SK-N-SH (cell line): Measurements from ENCODE around the gene COL4A6. TPM values are rescaled to one million over a fixed set of nuclear protein-coding genes. Genes with fewer than 3 reads are reported as not detected.

Experiments used
- CTCF ChIA-PET: fragments of 300-600, 350-600 bp; formaldehyde crosslinking; extraction: SDS; loops from one replicate; lab custom pipeline; 2021; lab: Yijun Ruan, JAX
- POLR2A ChIA-PET: fragments of 350-600 bp; sonication (Branson Sonifier 250); formaldehyde crosslinking; extraction: SDS; loops from one replicate; lab custom pipeline; 2020; ENCODE audit warnings: antibody characterized with exemption, inconsistent platforms; lab: Yijun Ruan, JAX
- DNase-seq: peaks from one replicate; pipeline ENCODE4 v3.0.0; 2012
- H2AFZ ChIP-seq: fragments of 200-600 bp; sonication (generic); 2 replicates; pipeline ENCODE4 v1.8.1; 2016; ENCODE audit warnings: antibody characterized with exemption, mild to moderate bottlenecking, low read depth
- H3F3A ChIP-seq: fragments of 200-600 bp; sonication (generic); replicated peaks from 2 replicates; pipeline ENCODE3; 2016; ENCODE audit warnings: antibody characterized with exemption, mild to moderate bottlenecking; ENCODE audit not compliant: insufficient read depth
- H3K27ac ChIP-seq, 2 experiments: fragments of 200-500 bp in 1 of 2; fragments of 200-600 bp in 1 of 2; sonication (Bioruptor generic) in 1 of 2; sonication (generic), shearing (Covaris generic) in 1 of 2; 2 replicates each; pipeline versions ENCODE4 v1.5.1 to v1.6.1; 2014 to 2016; ENCODE audit warnings: low read depth in 2 of 2, inconsistent platforms in 1 of 2, low read length in 1 of 2, mild to moderate bottlenecking in 1 of 2, mixed read lengths in 1 of 2
- H3K27me3 ChIP-seq: fragments of 200-600 bp; sonication (generic), shearing (Covaris generic); 2 replicates; pipeline ENCODE4 v1.6.1; 2016; ENCODE audit warnings: mixed run types; ENCODE audit not compliant: insufficient read depth
- H3K36me3 ChIP-seq, 2 experiments: fragments of 200-500 bp in 1 of 2; fragments of 200-600 bp in 1 of 2; sonication (Bioruptor generic) in 1 of 2; sonication (generic) in 1 of 2; replicated peaks in 1 of 2; 2 replicates each; pipeline versions ENCODE3 to v1.5.1; 2014 to 2016; ENCODE audit warnings: low read length in 1 of 2, mild to moderate bottlenecking in 1 of 2; ENCODE audit not compliant: insufficient read depth in 2 of 2, control insufficient read depth in 1 of 2
- H3K4me1 ChIP-seq, 2 experiments: fragments of 200-500 bp in 1 of 2; fragments of 200-600 bp in 1 of 2; sonication (Bioruptor generic) in 1 of 2; sonication (generic), shearing (Covaris generic) in 1 of 2; 2 replicates each; pipeline versions ENCODE4 v1.5.1 to v1.6.1; 2014 to 2016; ENCODE audit warnings: low read depth in 1 of 2, low read length in 1 of 2, mixed run types in 1 of 2; ENCODE audit not compliant: insufficient read depth in 2 of 2, control insufficient read depth in 1 of 2
- H3K4me2 ChIP-seq: fragments of 200-600 bp; sonication (generic), shearing (Covaris generic); 2 replicates; pipeline ENCODE4 v1.6.1; 2017; ENCODE audit warnings: mixed run types
- H3K4me3 ChIP-seq, 2 experiments: fragments of 200-500 bp in 1 of 2; fragments of 200-600 bp in 1 of 2; sonication (Bioruptor generic) in 1 of 2; sonication (generic), shearing (Covaris generic) in 1 of 2; 2 replicates each; pipeline versions ENCODE4 v1.5.1 to v1.8.1; 2014 to 2016; ENCODE audit warnings: low read depth in 2 of 2, inconsistent platforms in 1 of 2, low read length in 1 of 2, mild to moderate bottlenecking in 1 of 2, mixed read lengths in 1 of 2, moderate library complexity in 1 of 2
- H3K79me2 ChIP-seq: fragments of 200-600 bp; sonication (generic); 2 replicates; pipeline ENCODE4 v1.8.1; 2017; ENCODE audit warnings: mild to moderate bottlenecking; ENCODE audit not compliant: insufficient read depth
- H3K9ac ChIP-seq: fragments of 200-600 bp; sonication (generic); 2 replicates; pipeline ENCODE4 v1.6.1; 2017; ENCODE audit warnings: mixed run types
- H3K9me2 ChIP-seq: fragments of 200-600 bp; sonication (generic); 2 replicates; pipeline ENCODE4 v1.6.1; 2017; ENCODE audit warnings: mixed run types
- H3K9me3 ChIP-seq: fragments of 200-600 bp; sonication (generic); 2 replicates; pipeline ENCODE4 v1.6.1; 2017; ENCODE audit warnings: mixed run types, mild to moderate bottlenecking, moderate library complexity
- H4K20me1 ChIP-seq: fragments of 200-600 bp; sonication (generic); 2 replicates; pipeline ENCODE4 v1.6.1; 2017; ENCODE audit warnings: mild to moderate bottlenecking, mixed run types; ENCODE audit not compliant: insufficient read depth
- CTCF ChIP-seq: fragments of 200-600 bp; sonication (generic); IDR thresholded peaks from 2 replicates; pipeline ENCODE4 v1.6.1; 2017; ENCODE audit warnings: antibody characterized with exemption, mild to moderate bottlenecking, moderate library complexity
- EZH2phosphoT487 ChIP-seq: fragments of 200-600 bp; sonication (generic); IDR thresholded peaks from 2 replicates; pipeline ENCODE4 v1.6.1; 2017; ENCODE audit warnings: low read depth, mixed run types, mild to moderate bottlenecking, antibody characterized with exemption, moderate library complexity, borderline replicate concordance
- FOSL2 ChIP-seq: IDR thresholded peaks from 2 replicates; pipeline ENCODE4 v1.4.0; 2012; ENCODE audit warnings: low read depth, mild to moderate bottlenecking, moderate library complexity, borderline replicate concordance
- GATA2 ChIP-seq: sonication (generic); formaldehyde crosslinking; IDR thresholded peaks from 2 replicates; pipeline ENCODE4 v1.5.0; 2020; ENCODE audit warnings: mild to moderate bottlenecking, missing genetic modification reagents
- IRF3 ChIP-seq: fragments of 150-350 bp; IDR thresholded peaks from 2 replicates; pipeline ENCODE4 v1.6.1; 2016; ENCODE audit warnings: mild to moderate bottlenecking, low read depth, low read length
- JUND ChIP-seq: IDR thresholded peaks from 2 replicates; pipeline ENCODE4 v1.4.0; 2012
- MAX ChIP-seq: IDR thresholded peaks from 2 replicates; pipeline ENCODE4 v1.4.0; 2012; ENCODE audit warnings: low read depth
- MEF2A ChIP-seq: IDR thresholded peaks from 2 replicates; pipeline ENCODE4 v1.4.0; 2012; ENCODE audit warnings: low read depth, borderline replicate concordance
- MXI1 ChIP-seq: IDR thresholded peaks from 2 replicates; pipeline ENCODE4 v1.6.1; 2012; ENCODE audit warnings: mild to moderate bottlenecking, low read depth, low read length, improper control_type of control experiment
- NRF1 ChIP-seq: IDR thresholded peaks from 2 replicates; pipeline ENCODE4 v1.6.1; 2012; ENCODE audit warnings: low read depth, mild to moderate bottlenecking, low read length
- PBX3 ChIP-seq: IDR thresholded peaks from 2 replicates; pipeline ENCODE4; 2012
- RAD21 ChIP-seq: IDR thresholded peaks from 2 replicates; pipeline ENCODE4 v1.6.1; 2012; ENCODE audit warnings: mild to moderate bottlenecking, low read length
- RCOR1 ChIP-seq: fragments of 150-350 bp; IDR thresholded peaks from 2 replicates; pipeline ENCODE4 v1.6.1; 2017; ENCODE audit warnings: antibody characterized with exemption, low read length
- RFX5 ChIP-seq: IDR thresholded peaks from 2 replicates; pipeline ENCODE4 v1.6.1; 2012; ENCODE audit warnings: mild to moderate bottlenecking, improper control_type of control experiment, low read length
- RXRA ChIP-seq: IDR thresholded peaks from 2 replicates; pipeline ENCODE4 v1.4.0; 2012; ENCODE audit warnings: low read depth, mild to moderate bottlenecking, borderline replicate concordance
- SMC3 ChIP-seq: IDR thresholded peaks from 2 replicates; pipeline ENCODE4 v1.6.1; 2012; ENCODE audit warnings: low read depth, low read length, improper control_type of control experiment
- TAF1 ChIP-seq: IDR thresholded peaks from 2 replicates; pipeline ENCODE4 v1.6.1; 2012; ENCODE audit warnings: low read depth, mild to moderate bottlenecking, low read length, moderate library complexity, borderline replicate concordance
- TEAD4 ChIP-seq: IDR thresholded peaks from 2 replicates; pipeline ENCODE4 v1.4.0; 2012; ENCODE audit warnings: mild to moderate bottlenecking, borderline replicate concordance; ENCODE audit not compliant: insufficient read depth
- USF1 ChIP-seq: IDR thresholded peaks from 2 replicates; pipeline ENCODE4 v1.4.0; 2012; ENCODE audit warnings: low read depth, borderline replicate concordance
- ZBTB33 ChIP-seq: IDR thresholded peaks from 2 replicates; pipeline ENCODE4 v1.4.0; 2012; ENCODE audit warnings: low read depth, borderline replicate concordance
- WGBS: methylation state at CpG from one replicate; pipeline ENCODE4 v1.1.6; 2017; ENCODE audit warnings: low lambda C conversion rate; 5-methylcytosine and 5-hydroxymethylcytosine counted together
- polyA plus RNA-seq, 3 experiments: library from polyadenylated mRNA; depleted of rRNA; stranded (reverse); fragments of >200 nt; gene quantifications; 2 replicates each; pipeline ENCODE4 v1.2.3, GENCODE V29; 2012

COL4A6 gene
- polyA plus RNA-seq, 1 of the 3 experiments (the other 2 are of a cell fraction) = not detected

- POLR2A ChIA-PET = no interaction called here
- no peak overlapping the region for H3K9ac ChIP-seq
- H3K27me3 ChIP-seq = no peaks in the 10 kb centered on the region
- TF ChIP-seq EZH2phosphoT487 (no peak), NRF1 (no peak), TEAD4 (no peak), GATA2 (CRISPR knock-in tag) (no peak), MAX (no peak), JUND (no peak), MXI1 (no peak)
- no peak overlapping the region for H2AFZ ChIP-seq
- H3K4me1 ChIP-seq = no peaks in the 10 kb centered on the region
- H3K9me2 ChIP-seq = no peaks in the 10 kb centered on the region
- no peak overlapping the region for H3K27ac ChIP-seq
- WGBS = 14% methylated on average over 1 of the region's 1 CpG
- H3K9me3 ChIP-seq = no peaks in the 10 kb centered on the region
- CTCF ChIA-PET = no interaction called here
- H3K4me3 ChIP-seq = no peak overlapping the region
- H3F3A ChIP-seq = no peaks in the 10 kb centered on the region
- DNase-seq = no peak
- no peaks in the 10 kb centered on the region for H3K36me3 ChIP-seq
- no peaks in the 10 kb centered on the region for H4K20me1 ChIP-seq
- H3K4me2 ChIP-seq = no peak overlapping the region
- H3K79me2 ChIP-seq = no peaks in the 10 kb centered on the region
Measured at GRCh38 chrX:108468486-108468885, 30.3 kb upstream of the COL4A6 start.

GRCh38 chrX:108464604-108465003 is 26.4 kb upstream of the COL4A6 start:
- no peaks in the 10 kb centered on the region for H3K9me3 ChIP-seq
- no peak overlapping the region for H3K9ac ChIP-seq
- TF ChIP-seq SMC3 = no peak
- no peak for TF ChIP-seq CTCF
- TF ChIP-seq RCOR1 = no peak
- TF ChIP-seq FOSL2 = no peak
- TF ChIP-seq RXRA = no peak
- no peak for TF ChIP-seq USF1
- TF ChIP-seq TAF1 = no peak
- no peak for TF ChIP-seq RFX5
- TF ChIP-seq NRF1 = no peak
- no peak for TF ChIP-seq MEF2A
- no peak for TF ChIP-seq MAX
- TF ChIP-seq TEAD4 = no peak
- no peak for TF ChIP-seq PBX3
- TF ChIP-seq MXI1 = no peak
- no peak for TF ChIP-seq RAD21
- TF ChIP-seq IRF3 = no peak
- TF ChIP-seq ZBTB33 = no peak
- ChIA-PET CTCF (no interaction called here), POLR2A (no interaction called here)
- 3% methylated on average over 3 of the region's 3 CpGs for WGBS
- H3K4me2 ChIP-seq = no peak overlapping the region
- no peaks in the 10 kb centered on the region for H3K27me3 ChIP-seq
- H4K20me1 ChIP-seq = no peaks in the 10 kb centered on the region
- H3K27ac ChIP-seq = no peak overlapping the region
- H3K4me3 ChIP-seq = no peak overlapping the region
- H3K79me2 ChIP-seq = no peaks in the 10 kb centered on the region
- H3F3A ChIP-seq = no peaks in the 10 kb centered on the region
- DNase-seq = no peak
- no peak overlapping the region for H2AFZ ChIP-seq
- H3K36me3 ChIP-seq = no peaks in the 10 kb centered on the region
- H3K9me2 ChIP-seq = no peaks in the 10 kb centered on the region
- no peaks in the 10 kb centered on the region for H3K4me1 ChIP-seq
